WTC11 (cell line): ENCODE measurements around the gene MUSTN1. TPM values are rescaled to one million over a fixed set of nuclear protein-coding genes. Genes with fewer than 3 reads are reported as not detected.

ENCODE experiments used
- ATAC-seq: fragments of 200-7000 bp; cut with Tn5 transposase; 2 replicates; pipeline ENCODE4 v1.10.0; 2021; ENCODE audit warnings: mild to moderate bottlenecking, moderate library complexity
- CTCF ChIA-PET: fragments of 300-600 bp; sonication (Branson Sonifier 250); formaldehyde crosslinking; loops from one replicate; lab custom pipeline; 2021; ENCODE audit warnings: antibody characterized with exemption; lab: Charles Lee
- POLR2A ChIA-PET: fragments of 350-600 bp; sonication (Branson Sonifier 250); formaldehyde crosslinking; loops from one replicate; lab custom pipeline; 2021; ENCODE audit warnings: antibody characterized with exemption; lab: Charles Lee
- DNase-seq: peaks from one replicate; pipeline ENCODE4 v3.0.0; 2021; ENCODE audit warnings: low spot score
- H3K27ac Mint-ChIP-seq: 2 replicates; pipeline ENCODE4 v1.8.0; 2021; ENCODE audit warnings: mixed read lengths
- H3K27me3 Mint-ChIP-seq: 2 replicates; pipeline ENCODE4 v1.8.0; 2021; ENCODE audit warnings: low read depth, mild to moderate bottlenecking, moderate library complexity, mixed read lengths
- H3K36me3 Mint-ChIP-seq: 2 replicates; pipeline ENCODE4 v1.8.0; 2021; ENCODE audit warnings: mixed read lengths
- H3K4me1 Mint-ChIP-seq: 2 replicates; pipeline ENCODE4 v1.8.0; 2022; ENCODE audit warnings: mixed read lengths
- H3K4me3 Mint-ChIP-seq: 2 replicates; pipeline ENCODE4 v1.8.0; 2021; ENCODE audit warnings: mild to moderate bottlenecking, moderate library complexity, mixed read lengths
- H3K9me3 Mint-ChIP-seq: 2 replicates; pipeline ENCODE4 v1.8.0; 2021; ENCODE audit warnings: mixed read lengths
- CREM ChIP-seq: sonication (generic); formaldehyde crosslinking; IDR thresholded peaks from 2 replicates; pipeline ENCODE4 v1.8.1; 2022; ENCODE audit warnings: mild to moderate bottlenecking, missing genetic modification reagents, moderate library complexity
- FOXP1 ChIP-seq: sonication (generic); formaldehyde crosslinking; IDR thresholded peaks from 2 replicates; pipeline ENCODE4 v1.8.0; 2022; ENCODE audit warnings: missing genetic modification reagents, mild to moderate bottlenecking, moderate library complexity, borderline replicate concordance
- NR1H2 ChIP-seq: sonication (generic); formaldehyde crosslinking; IDR thresholded peaks from 2 replicates; pipeline ENCODE4 v1.9.0; 2021; ENCODE audit warnings: mild to moderate bottlenecking, moderate library complexity, missing genetic modification reagents
- TEAD1 ChIP-seq: sonication (generic); formaldehyde crosslinking; IDR thresholded peaks from 2 replicates; pipeline ENCODE4 v1.8.0; 2022; ENCODE audit warnings: mild to moderate bottlenecking, missing genetic modification reagents
- total RNA-seq: library from RNA; stranded (reverse); gene quantifications from 3 replicates; pipeline ENCODE4 v1.2.3, GENCODE V29; 2021
- TF ChIP-seq, protein P1 (sequence below): fragments of 250-450 bp; sonication (Bioruptor Pico); conservative IDR thresholded peaks from 2 replicates; pipeline ENCODE4 v1.9.0; 2021; ENCODE audit warnings: mild to moderate bottlenecking
- TF ChIP-seq, protein P2 (sequence below): sonication (generic); formaldehyde crosslinking; IDR thresholded peaks from 2 replicates; pipeline ENCODE4 v1.8.0; 2022; ENCODE audit warnings: missing genetic modification reagents
- TF ChIP-seq, protein P3 (sequence below): sonication (generic); formaldehyde crosslinking; IDR thresholded peaks from 2 replicates; pipeline ENCODE4 v1.8.0; 2023; ENCODE audit warnings: missing genetic modification reagents, mild to moderate bottlenecking, borderline replicate concordance
- TF ChIP-seq, protein P4 (sequence below): sonication (generic); formaldehyde crosslinking; IDR thresholded peaks from 2 replicates; pipeline ENCODE4 v1.8.1; 2022; ENCODE audit warnings: low read depth, missing genetic modification reagents, borderline replicate concordance
- TF ChIP-seq, protein P5 (sequence below): sonication (generic); formaldehyde crosslinking; IDR thresholded peaks from 2 replicates; pipeline ENCODE4 v1.8.1; 2022; ENCODE audit warnings: missing genetic modification reagents, borderline replicate concordance
- TF ChIP-seq, protein P6 (sequence below): fragments of 200-600 bp; IDR thresholded peaks from 2 replicates; pipeline ENCODE4 v1.8.0; 2022; ENCODE audit warnings: antibody characterized with exemption

MUSTN1 gene
- total RNA-seq, 1 experiment from 2014 or later: 4.2 TPM

DNA sequence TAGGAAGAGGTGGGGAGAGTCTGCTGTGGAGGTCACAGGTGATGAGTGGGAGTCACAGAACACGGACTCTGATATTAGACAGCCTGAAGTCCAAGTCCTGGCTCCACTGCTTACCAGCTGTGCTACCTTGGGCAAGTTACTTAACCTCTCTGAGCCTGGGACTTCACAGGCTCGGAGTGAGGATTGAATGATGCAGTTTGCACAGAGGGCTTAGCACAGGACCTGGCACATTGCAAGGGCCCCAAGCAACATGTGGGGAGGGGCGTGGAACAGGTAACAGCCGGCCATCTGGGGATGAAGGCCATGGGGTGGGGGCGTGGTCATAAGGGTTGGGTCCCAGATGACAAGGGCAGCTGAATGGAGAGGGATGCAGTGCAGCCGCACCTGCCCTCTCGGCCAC is 44.5 kb downstream of the MUSTN1 start:
- H3K27me3 Mint-ChIP-seq: no peaks in the 10 kb centered on the region
- TF ChIP-seq, protein P1, sequence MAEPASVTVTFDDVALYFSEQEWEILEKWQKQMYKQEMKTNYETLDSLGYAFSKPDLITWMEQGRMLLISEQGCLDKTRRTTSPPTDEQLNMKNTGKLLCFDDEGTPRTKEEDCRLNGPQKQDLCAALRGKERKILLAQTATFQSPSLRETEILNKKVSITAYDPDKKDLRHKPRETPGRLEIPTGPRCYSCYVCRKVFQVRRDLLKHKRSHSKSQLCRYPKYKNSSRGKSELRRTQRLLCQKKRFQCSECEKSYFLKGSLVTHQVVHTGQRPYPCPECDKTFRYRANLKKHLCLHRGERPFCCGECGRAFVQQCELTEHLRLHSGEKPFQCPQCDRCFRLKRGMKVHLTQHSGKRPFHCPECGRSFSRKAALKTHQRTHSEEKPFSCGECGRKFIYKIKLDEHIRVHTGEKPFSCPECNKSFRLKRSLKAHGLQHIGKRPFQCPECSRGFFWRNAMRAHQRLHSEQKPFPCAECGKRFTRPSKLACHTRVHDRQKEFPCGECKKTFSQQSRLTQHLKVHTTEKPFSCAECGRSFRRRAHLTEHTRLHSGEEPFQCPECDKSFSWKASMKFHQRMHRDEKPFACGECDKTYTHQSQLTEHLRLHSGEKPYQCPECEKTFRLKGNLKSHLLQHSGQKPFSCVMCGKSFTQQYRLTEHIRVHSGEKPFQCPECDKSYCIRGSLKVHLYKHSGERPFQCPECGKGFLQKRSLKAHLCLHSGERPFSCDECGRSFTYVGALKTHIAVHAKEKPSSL (CRISPR knock-in tag): no peak
- ChIA-PET CTCF (interaction anchor here (1.9 to 5.4 kb wide), 2 partner anchors 9 to 30 kb away, joined by 9 to 41 read pairs; no protein-coding TSS in a partner anchor), POLR2A (interaction anchor here (0.8 kb wide), 1 partner anchor 8 kb away, joined by 3 read pairs; no protein-coding TSS in a partner anchor)
- no peaks in the 10 kb centered on the region for H3K4me1 Mint-ChIP-seq
- no peaks in the 10 kb centered on the region for H3K36me3 Mint-ChIP-seq
- no peak overlapping the region for H3K4me3 Mint-ChIP-seq
- H3K27ac Mint-ChIP-seq: no peak overlapping the region
- DNase-seq (no peak), ATAC-seq (no peak)
- no peaks in the 10 kb centered on the region for H3K9me3 Mint-ChIP-seq

DNA sequence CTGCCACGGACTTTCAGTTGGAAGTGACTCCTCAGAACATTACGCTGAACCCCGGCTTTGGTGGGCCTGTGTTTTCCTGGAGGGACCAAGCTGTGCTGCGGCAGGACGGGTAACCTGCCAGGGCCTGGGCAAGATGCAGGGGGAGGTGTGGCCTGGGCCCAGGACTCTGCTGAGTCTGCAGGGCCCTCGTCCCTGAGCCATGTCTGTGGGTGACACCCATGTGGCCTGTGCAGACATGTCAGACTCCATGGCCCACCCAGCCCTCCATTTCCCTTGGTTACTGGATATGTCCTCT is 45.1 kb downstream of the MUSTN1 start:
- ATAC-seq: no peak
- no peaks in the 10 kb centered on the region for H3K36me3 Mint-ChIP-seq
- H3K9me3 Mint-ChIP-seq: no peaks in the 10 kb centered on the region
- POLR2A ChIA-PET: no interaction called here
- CTCF ChIA-PET: interaction anchor here (1.9 to 5.4 kb wide), 2 partner anchors 10 to 31 kb away, joined by 9 to 41 read pairs; no protein-coding TSS in a partner anchor
- no peak overlapping the region for H3K4me3 Mint-ChIP-seq
- no peak for TF ChIP-seq TEAD1
- TF ChIP-seq, protein P2, sequence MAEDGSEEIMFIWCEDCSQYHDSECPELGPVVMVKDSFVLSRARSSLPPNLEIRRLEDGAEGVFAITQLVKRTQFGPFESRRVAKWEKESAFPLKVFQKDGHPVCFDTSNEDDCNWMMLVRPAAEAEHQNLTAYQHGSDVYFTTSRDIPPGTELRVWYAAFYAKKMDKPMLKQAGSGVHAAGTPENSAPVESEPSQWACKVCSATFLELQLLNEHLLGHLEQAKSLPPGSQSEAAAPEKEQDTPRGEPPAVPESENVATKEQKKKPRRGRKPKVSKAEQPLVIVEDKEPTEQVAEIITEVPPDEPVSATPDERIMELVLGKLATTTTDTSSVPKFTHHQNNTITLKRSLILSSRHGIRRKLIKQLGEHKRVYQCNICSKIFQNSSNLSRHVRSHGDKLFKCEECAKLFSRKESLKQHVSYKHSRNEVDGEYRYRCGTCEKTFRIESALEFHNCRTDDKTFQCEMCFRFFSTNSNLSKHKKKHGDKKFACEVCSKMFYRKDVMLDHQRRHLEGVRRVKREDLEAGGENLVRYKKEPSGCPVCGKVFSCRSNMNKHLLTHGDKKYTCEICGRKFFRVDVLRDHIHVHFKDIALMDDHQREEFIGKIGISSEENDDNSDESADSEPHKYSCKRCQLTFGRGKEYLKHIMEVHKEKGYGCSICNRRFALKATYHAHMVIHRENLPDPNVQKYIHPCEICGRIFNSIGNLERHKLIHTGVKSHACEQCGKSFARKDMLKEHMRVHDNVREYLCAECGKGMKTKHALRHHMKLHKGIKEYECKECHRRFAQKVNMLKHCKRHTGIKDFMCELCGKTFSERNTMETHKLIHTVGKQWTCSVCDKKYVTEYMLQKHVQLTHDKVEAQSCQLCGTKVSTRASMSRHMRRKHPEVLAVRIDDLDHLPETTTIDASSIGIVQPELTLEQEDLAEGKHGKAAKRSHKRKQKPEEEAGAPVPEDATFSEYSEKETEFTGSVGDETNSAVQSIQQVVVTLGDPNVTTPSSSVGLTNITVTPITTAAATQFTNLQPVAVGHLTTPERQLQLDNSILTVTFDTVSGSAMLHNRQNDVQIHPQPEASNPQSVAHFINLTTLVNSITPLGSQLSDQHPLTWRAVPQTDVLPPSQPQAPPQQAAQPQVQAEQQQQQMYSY (CRISPR knock-in tag): 0 out of 2 replicates have a peak, but pooled peaks have one; percentile 52
- no peaks in the 10 kb centered on the region for H3K4me1 Mint-ChIP-seq
- DNase-seq: no peak
- H3K27ac Mint-ChIP-seq: no peak overlapping the region
- no peaks in the 10 kb centered on the region for H3K27me3 Mint-ChIP-seq

DNA sequence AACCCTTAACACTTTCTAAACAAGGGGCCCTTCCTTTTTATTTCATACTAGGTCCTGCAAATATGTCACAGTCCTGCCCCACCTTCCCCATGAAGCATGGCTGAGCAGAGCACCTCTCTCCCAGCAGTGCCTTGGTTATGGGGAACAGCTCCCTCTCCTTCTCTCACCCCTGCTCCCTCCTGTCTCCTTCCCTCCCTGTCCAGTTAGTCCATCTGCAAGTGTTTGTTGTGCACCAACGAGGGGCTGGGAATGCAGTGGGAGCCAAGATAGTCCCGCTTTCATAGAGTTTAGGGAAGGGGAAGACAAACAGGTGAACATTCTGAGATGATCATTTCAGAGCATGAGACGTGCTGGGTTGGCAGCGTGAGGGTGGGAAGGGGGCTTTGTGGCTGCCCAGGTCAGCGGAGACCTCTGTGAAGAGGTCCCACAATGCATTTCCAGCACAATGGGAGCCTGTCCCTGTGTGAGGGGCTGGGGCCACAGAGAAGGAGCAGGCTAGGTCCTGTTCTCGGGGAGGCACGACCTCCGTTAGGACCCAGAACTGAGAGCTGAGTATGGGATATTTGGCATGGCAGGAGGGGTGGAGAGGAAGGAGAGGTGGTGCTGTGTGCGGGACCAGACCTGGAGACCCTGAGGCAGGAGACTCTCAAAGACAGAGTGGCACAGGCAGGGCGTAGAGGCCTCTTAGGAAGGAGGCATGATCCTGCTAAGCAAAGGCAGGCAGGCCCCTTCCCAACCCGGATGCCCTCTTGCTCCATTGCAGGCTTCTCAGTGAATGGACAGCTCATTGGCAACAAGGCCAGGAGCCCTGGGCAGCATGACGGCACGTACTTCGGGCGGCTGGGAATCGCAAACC is 45.7 kb downstream of the MUSTN1 start:
- Mint-ChIP-seq H3K27me3 (no peaks in the 10 kb centered on the region), H3K9me3 (no peaks in the 10 kb centered on the region), H3K4me3 (no peak overlapping the region), H3K4me1 (no peaks in the 10 kb centered on the region), H3K36me3 (no peaks in the 10 kb centered on the region), H3K27ac (0 out of 2 replicates have a peak overlapping the region, but pooled peaks have one; percentile 49)
- ChIA-PET POLR2A (no interaction called here), CTCF (interaction anchor here (1.9 to 5.4 kb wide), 2 partner anchors 10 to 32 kb away, joined by 9 to 41 read pairs; no protein-coding TSS in a partner anchor)
- no peak for ATAC-seq
- TF ChIP-seq, protein P3, sequence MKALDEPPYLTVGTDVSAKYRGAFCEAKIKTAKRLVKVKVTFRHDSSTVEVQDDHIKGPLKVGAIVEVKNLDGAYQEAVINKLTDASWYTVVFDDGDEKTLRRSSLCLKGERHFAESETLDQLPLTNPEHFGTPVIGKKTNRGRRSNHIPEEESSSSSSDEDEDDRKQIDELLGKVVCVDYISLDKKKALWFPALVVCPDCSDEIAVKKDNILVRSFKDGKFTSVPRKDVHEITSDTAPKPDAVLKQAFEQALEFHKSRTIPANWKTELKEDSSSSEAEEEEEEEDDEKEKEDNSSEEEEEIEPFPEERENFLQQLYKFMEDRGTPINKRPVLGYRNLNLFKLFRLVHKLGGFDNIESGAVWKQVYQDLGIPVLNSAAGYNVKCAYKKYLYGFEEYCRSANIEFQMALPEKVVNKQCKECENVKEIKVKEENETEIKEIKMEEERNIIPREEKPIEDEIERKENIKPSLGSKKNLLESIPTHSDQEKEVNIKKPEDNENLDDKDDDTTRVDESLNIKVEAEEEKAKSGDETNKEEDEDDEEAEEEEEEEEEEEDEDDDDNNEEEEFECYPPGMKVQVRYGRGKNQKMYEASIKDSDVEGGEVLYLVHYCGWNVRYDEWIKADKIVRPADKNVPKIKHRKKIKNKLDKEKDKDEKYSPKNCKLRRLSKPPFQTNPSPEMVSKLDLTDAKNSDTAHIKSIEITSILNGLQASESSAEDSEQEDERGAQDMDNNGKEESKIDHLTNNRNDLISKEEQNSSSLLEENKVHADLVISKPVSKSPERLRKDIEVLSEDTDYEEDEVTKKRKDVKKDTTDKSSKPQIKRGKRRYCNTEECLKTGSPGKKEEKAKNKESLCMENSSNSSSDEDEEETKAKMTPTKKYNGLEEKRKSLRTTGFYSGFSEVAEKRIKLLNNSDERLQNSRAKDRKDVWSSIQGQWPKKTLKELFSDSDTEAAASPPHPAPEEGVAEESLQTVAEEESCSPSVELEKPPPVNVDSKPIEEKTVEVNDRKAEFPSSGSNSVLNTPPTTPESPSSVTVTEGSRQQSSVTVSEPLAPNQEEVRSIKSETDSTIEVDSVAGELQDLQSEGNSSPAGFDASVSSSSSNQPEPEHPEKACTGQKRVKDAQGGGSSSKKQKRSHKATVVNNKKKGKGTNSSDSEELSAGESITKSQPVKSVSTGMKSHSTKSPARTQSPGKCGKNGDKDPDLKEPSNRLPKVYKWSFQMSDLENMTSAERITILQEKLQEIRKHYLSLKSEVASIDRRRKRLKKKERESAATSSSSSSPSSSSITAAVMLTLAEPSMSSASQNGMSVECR: no peak
- TF ChIP-seq CREM (CRISPR knock-in tag) (no peak), NR1H2 (CRISPR knock-in tag) (no peak), FOXP1 (no peak)
- TF ChIP-seq, protein P4, sequence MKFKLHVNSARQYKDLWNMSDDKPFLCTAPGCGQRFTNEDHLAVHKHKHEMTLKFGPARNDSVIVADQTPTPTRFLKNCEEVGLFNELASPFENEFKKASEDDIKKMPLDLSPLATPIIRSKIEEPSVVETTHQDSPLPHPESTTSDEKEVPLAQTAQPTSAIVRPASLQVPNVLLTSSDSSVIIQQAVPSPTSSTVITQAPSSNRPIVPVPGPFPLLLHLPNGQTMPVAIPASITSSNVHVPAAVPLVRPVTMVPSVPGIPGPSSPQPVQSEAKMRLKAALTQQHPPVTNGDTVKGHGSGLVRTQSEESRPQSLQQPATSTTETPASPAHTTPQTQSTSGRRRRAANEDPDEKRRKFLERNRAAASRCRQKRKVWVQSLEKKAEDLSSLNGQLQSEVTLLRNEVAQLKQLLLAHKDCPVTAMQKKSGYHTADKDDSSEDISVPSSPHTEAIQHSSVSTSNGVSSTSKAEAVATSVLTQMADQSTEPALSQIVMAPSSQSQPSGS (CRISPR knock-in tag): no peak
- TF ChIP-seq, protein P5, sequence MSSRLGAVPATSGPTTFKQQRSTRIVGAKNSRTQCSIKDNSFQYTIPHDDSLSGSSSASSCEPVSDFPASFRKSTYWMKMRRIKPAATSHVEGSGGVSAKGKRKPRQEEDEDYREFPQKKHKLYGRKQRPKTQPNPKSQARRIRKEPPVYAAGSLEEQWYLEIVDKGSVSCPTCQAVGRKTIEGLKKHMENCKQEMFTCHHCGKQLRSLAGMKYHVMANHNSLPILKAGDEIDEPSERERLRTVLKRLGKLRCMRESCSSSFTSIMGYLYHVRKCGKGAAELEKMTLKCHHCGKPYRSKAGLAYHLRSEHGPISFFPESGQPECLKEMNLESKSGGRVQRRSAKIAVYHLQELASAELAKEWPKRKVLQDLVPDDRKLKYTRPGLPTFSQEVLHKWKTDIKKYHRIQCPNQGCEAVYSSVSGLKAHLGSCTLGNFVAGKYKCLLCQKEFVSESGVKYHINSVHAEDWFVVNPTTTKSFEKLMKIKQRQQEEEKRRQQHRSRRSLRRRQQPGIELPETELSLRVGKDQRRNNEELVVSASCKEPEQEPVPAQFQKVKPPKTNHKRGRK (CRISPR knock-in tag): no peak
- TF ChIP-seq, protein P6, sequence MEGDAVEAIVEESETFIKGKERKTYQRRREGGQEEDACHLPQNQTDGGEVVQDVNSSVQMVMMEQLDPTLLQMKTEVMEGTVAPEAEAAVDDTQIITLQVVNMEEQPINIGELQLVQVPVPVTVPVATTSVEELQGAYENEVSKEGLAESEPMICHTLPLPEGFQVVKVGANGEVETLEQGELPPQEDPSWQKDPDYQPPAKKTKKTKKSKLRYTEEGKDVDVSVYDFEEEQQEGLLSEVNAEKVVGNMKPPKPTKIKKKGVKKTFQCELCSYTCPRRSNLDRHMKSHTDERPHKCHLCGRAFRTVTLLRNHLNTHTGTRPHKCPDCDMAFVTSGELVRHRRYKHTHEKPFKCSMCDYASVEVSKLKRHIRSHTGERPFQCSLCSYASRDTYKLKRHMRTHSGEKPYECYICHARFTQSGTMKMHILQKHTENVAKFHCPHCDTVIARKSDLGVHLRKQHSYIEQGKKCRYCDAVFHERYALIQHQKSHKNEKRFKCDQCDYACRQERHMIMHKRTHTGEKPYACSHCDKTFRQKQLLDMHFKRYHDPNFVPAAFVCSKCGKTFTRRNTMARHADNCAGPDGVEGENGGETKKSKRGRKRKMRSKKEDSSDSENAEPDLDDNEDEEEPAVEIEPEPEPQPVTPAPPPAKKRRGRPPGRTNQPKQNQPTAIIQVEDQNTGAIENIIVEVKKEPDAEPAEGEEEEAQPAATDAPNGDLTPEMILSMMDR: no peak
- DNase-seq: no peak
